ENCODE measurements around the gene FGR. TPM values are rescaled to one million over a fixed set of nuclear protein-coding genes. Genes with fewer than 3 reads are reported as not detected.

The FGR gene
- total and polyA plus RNA-seq, 2 of the 13 experiments (the other 11 are each of a cell fraction or from before 2014, with no cell fraction given), result not detected

DNA sequence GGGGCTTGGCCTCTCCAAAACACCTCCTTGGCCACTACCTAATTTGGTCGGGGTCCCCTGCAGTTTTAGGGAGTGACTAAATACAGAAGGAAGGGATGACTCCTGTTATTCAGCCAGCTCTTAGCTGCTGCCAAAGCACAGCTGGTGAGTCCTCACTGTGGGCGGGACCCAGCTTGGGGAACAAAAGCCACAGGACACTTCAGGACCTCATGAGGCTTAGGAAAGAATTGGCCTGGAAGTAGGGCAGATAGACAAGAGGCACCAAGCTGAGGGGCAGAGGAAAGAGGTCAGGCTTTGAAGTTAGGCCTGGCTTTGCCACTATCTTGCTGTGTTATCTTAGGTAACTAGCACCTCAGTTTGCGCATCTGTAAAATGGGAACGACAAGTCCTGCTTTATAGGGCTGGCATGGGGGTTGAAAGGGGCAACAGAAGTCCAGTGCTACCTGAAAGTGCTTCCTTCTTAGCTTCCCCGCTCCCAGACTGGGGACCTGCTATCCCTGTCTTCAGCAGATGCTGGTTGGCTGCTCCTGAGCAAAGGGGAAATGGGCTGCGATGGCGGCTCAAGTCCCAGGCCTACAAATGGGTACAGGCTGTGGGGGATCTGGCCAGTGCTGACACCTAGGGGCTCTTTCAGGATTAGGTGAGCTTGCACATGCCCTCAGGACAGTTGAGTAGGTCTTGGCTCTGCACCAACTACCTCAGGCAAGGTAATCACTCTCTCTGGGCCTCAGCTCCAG lies 21.3 kb upstream of the FGR start:
- Histone ChIP-seq H3K9me3 (ENCODE audit: low read length) (no peaks in the 10 kb centered on the region), H3K27me3 (ENCODE audit: control insufficient read depth in 1 of 2, insufficient read depth in 2 of 2, low read length in 2 of 2) (0 out of 5 replicates have a peak, but pooled peaks cover 0 to 3% of the 10 kb centered on the region in 2 experiments), H3K4me2 (ENCODE audit: low read depth, low read length) (peak overlapping the region; percentile 72; the same call in 1 of the 2 replicates), H4K20me1 (ENCODE audit: insufficient read depth, low read length) (no peaks in the 10 kb centered on the region), H3K4me3 (replicated peaks in 1 of 3; ENCODE audit: insufficient read depth in 1 of 3, low read depth in 2 of 3, low read length in 3 of 3) (peak overlapping the region in 1 of 3 experiments; percentile 49; a peak in 1 of 6 replicates), H3K9ac (ENCODE audit: insufficient read depth, low read depth, low read length) (no peak overlapping the region), H3K4me1 (ENCODE audit: insufficient read depth, low read length) (peaks cover 45% of the 10 kb centered on the region), H3K79me2 (ENCODE audit: insufficient read depth, low read length) (no peaks in the 10 kb centered on the region), H3K36me3 (replicated peaks in 1 of 2; ENCODE audit: control insufficient read depth in 1 of 2, insufficient read depth in 2 of 2, low read length in 2 of 2) (no peaks in the 10 kb centered on the region), H2AFZ (ENCODE audit: low read length) (no peak overlapping the region), H3K27ac (ENCODE audit: extremely low read length, insufficient read depth, low read length) (no peak overlapping the region)
- intact Hi-C loops (cut with micrococcal nuclease; ENCODE audit: unreplicated experiment) (no loop called here), in situ Hi-C loops (cut with HindIII; ENCODE audit: extremely low pct_ligation_motif_present, low pct_unique_long_range_greater_than_20kb) (loop anchor here (5.0 kb wide), 1 partner anchor 39 kb away; no protein-coding TSS in a partner anchor)
- no peak for FAIRE-seq
- POLR2A ChIA-PET, result interaction anchor here (1.6 kb wide), 1 partner anchor 49 kb away, joined by 5 read pairs; no protein-coding TSS in a partner anchor
- BruUV-seq (replicated peaks), result no TSS peak
- CTCF ChIA-PET (ENCODE audit: low intra/inter-chr PET ratio, low total read pairs), result no interaction called here
- WGBS (ENCODE audit: low lambda C conversion rate), result 44% methylated on average over 4 of the region's 7 CpGs
- no peak for DNase-seq (ENCODE audit: low spot score)
- ATAC-seq, result peak; percentile 13; the same call in 2 of the 3 replicates
- 0 out of 2 replicates have a peak, but pooled peaks have one; percentile 37 for TF ChIP-seq ADNP (CRISPR knock-in tag; IDR thresholded peaks at IDR 0.05)
- TF ChIP-seq, protein P1, sequence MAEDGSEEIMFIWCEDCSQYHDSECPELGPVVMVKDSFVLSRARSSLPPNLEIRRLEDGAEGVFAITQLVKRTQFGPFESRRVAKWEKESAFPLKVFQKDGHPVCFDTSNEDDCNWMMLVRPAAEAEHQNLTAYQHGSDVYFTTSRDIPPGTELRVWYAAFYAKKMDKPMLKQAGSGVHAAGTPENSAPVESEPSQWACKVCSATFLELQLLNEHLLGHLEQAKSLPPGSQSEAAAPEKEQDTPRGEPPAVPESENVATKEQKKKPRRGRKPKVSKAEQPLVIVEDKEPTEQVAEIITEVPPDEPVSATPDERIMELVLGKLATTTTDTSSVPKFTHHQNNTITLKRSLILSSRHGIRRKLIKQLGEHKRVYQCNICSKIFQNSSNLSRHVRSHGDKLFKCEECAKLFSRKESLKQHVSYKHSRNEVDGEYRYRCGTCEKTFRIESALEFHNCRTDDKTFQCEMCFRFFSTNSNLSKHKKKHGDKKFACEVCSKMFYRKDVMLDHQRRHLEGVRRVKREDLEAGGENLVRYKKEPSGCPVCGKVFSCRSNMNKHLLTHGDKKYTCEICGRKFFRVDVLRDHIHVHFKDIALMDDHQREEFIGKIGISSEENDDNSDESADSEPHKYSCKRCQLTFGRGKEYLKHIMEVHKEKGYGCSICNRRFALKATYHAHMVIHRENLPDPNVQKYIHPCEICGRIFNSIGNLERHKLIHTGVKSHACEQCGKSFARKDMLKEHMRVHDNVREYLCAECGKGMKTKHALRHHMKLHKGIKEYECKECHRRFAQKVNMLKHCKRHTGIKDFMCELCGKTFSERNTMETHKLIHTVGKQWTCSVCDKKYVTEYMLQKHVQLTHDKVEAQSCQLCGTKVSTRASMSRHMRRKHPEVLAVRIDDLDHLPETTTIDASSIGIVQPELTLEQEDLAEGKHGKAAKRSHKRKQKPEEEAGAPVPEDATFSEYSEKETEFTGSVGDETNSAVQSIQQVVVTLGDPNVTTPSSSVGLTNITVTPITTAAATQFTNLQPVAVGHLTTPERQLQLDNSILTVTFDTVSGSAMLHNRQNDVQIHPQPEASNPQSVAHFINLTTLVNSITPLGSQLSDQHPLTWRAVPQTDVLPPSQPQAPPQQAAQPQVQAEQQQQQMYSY (CRISPR knock-in tag; IDR thresholded peaks at IDR 0.05), result peak; percentile 35; the same call in 1 of the 2 replicates
- no peak for TF ChIP-seq SP1 (IDR thresholded peaks at IDR 0.05)
- TF ChIP-seq SP1 (CRISPR knock-in tag; IDR thresholded peaks at IDR 0.05), result no peak
- TF ChIP-seq CHD4 (IDR thresholded peaks at IDR 0.05; ENCODE audit: borderline replicate concordance, low read length), result peak; percentile 79; the same call in 1 of the 2 replicates
- TF ChIP-seq KDM1A (CRISPR knock-in tag; IDR thresholded peaks at IDR 0.05), result peak; percentile 84
- TF ChIP-seq, protein P2, sequence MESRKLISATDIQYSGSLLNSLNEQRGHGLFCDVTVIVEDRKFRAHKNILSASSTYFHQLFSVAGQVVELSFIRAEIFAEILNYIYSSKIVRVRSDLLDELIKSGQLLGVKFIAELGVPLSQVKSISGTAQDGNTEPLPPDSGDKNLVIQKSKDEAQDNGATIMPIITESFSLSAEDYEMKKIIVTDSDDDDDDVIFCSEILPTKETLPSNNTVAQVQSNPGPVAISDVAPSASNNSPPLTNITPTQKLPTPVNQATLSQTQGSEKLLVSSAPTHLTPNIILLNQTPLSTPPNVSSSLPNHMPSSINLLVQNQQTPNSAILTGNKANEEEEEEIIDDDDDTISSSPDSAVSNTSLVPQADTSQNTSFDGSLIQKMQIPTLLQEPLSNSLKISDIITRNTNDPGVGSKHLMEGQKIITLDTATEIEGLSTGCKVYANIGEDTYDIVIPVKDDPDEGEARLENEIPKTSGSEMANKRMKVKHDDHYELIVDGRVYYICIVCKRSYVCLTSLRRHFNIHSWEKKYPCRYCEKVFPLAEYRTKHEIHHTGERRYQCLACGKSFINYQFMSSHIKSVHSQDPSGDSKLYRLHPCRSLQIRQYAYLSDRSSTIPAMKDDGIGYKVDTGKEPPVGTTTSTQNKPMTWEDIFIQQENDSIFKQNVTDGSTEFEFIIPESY (CRISPR knock-in tag; IDR thresholded peaks at IDR 0.05), result 0 out of 2 replicates have a peak, but pooled peaks have one; percentile 12
- no peak for TF ChIP-seq MBNL3 (CRISPR knock-in tag; conservative IDR thresholded peaks at IDR 0.05)
- TF ChIP-seq TEAD3 (CRISPR knock-in tag; optimal IDR thresholded peaks at IDR 0.05; ENCODE audit: borderline replicate concordance), result peak; percentile 11
- peak; percentile 76 for TF ChIP-seq ZNF263 (CRISPR knock-in tag; IDR thresholded peaks at IDR 0.05)
- TF ChIP-seq ZMYM3 (CRISPR knock-in tag; IDR thresholded peaks at IDR 0.05), result peak; percentile 95
- no peak for TF ChIP-seq ZBTB42 (CRISPR knock-in tag; IDR thresholded peaks at IDR 0.05)
- peak; percentile 97 for TF ChIP-seq ZNF629 (CRISPR knock-in tag; conservative IDR thresholded peaks at IDR 0.05)
- TF ChIP-seq ZNF451 (CRISPR knock-in tag; IDR thresholded peaks at IDR 0.05), result no peak
- TF ChIP-seq, protein P3, sequence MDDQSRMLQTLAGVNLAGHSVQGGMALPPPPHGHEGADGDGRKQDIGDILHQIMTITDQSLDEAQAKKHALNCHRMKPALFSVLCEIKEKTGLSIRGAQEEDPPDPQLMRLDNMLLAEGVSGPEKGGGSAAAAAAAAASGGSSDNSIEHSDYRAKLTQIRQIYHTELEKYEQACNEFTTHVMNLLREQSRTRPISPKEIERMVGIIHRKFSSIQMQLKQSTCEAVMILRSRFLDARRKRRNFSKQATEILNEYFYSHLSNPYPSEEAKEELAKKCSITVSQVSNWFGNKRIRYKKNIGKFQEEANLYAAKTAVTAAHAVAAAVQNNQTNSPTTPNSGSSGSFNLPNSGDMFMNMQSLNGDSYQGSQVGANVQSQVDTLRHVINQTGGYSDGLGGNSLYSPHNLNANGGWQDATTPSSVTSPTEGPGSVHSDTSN (CRISPR knock-in tag; IDR thresholded peaks at IDR 0.05; ENCODE audit: borderline replicate concordance), result no peak
- TF ChIP-seq TBP (CRISPR knock-in tag; IDR thresholded peaks at IDR 0.05), result no peak
- 0 out of 2 replicates have a peak, but pooled peaks have one; percentile 25 for TF ChIP-seq HDAC2 (CRISPR knock-in tag; IDR thresholded peaks at IDR 0.05)
